Fibroblast of skin of right quadriceps (primary cell): ENCODE data around the gene LRRC73.
"Not testable (repeated sequence)": the region's sequence is repeated elsewhere in the genome, so short reads cannot be mapped to it uniquely, and the experiment has no call there.

Experiments used
- DNase-seq: peaks from one replicate; pipeline ENCODE4 v3.0.0-alpha.2; 2013

Gene LRRC73

GRCh38 chr6:43491750-43492661 is 18.1 kb downstream of the LRRC73 start:
- DNase-seq = peak; percentile 66

GRCh38 chr6:43490523-43490939 is 19.6 kb downstream of the LRRC73 start:
- DNase-seq = no peak

- no peak for DNase-seq
These were observed 20.7 kb downstream of the LRRC73 start for GRCh38 chr6:43489277-43490072.

GRCh38 chr6:43488667-43489276 is 21.4 kb downstream of the LRRC73 start:
- DNase-seq = peak; percentile 14

GRCh38 chr6:43481591-43482236 is 28.4 kb downstream of the LRRC73 start:
- no peak for DNase-seq

GRCh38 chr6:43481075-43481474 is 29.1 kb downstream of the LRRC73 start:
- no peak for DNase-seq

GRCh38 chr6:43478008-43478372 is 32.2 kb downstream of the LRRC73 start:
- DNase-seq = no peak

GRCh38 chr6:43477235-43478007 is 32.7 kb downstream of the LRRC73 start, which contains the start of gene TJAP1:
TJAP1 (plus strand) TSS chr6:43477570; CDS start chr6:43499002, 21,432 bp downstream.
- DNase-seq = peak; percentile 81

- DNase-seq = no peak
These were observed 33.4 kb downstream of the LRRC73 start for GRCh38 chr6:43476746-43477145.

GRCh38 chr6:43475516-43475915 is 34.6 kb downstream of the LRRC73 start:
- no peak for DNase-seq

- no peak for DNase-seq
These were observed 37.6 kb downstream of the LRRC73 start for GRCh38 chr6:43472515-43472914.

- no peak for DNase-seq
These were observed 38.7 kb downstream of the LRRC73 start for GRCh38 chr6:43471399-43471798.

GRCh38 chr6:43469947-43470346 is 40.2 kb downstream of the LRRC73 start:
- DNase-seq = no peak

- no peak for DNase-seq
These were observed 41.1 kb downstream of the LRRC73 start for GRCh38 chr6:43468748-43469681.

GRCh38 chr6:43468240-43468639 is 41.9 kb downstream of the LRRC73 start:
- DNase-seq = no peak

- DNase-seq = no peak
These were observed 42.4 kb downstream of the LRRC73 start for GRCh38 chr6:43467752-43468151.

GRCh38 chr6:43467265-43467664 is 42.9 kb downstream of the LRRC73 start:
- DNase-seq = not testable (repeated sequence)

- DNase-seq = no peak
These were observed 44.2 kb downstream of the LRRC73 start for GRCh38 chr6:43465948-43466347.

GRCh38 chr6:43464337-43464736 is 45.8 kb downstream of the LRRC73 start:
- DNase-seq = no peak

GRCh38 chr6:43461936-43462335 is 48.2 kb downstream of the LRRC73 start:
- no peak for DNase-seq

GRCh38 chr6:43460032-43460431 is 50.1 kb downstream of the LRRC73 start:
- DNase-seq = no peak
